Measurements from ENCODE around the gene CEACAM19. TPM values are rescaled to one million over a fixed set of nuclear protein-coding genes. Genes with fewer than 3 reads are reported as not detected.

Gene CEACAM19
- 0.65 and 0.67 TPM in 2 replicates for total RNA-seq (2011; cell fraction: chromatin; rRNA removed; ENCODE audit: low replicate concordance)
- total RNA-seq (2011; cell fraction: nucleolus; rRNA removed) = 0.67 and 0.79 TPM in 2 replicates
- not detected in 2 replicates for total RNA-seq (2011; cell fraction: nucleoplasm; rRNA removed)
- total RNA-seq (2014; rRNA removed) (0.49 TPM in 1 of 2 replicates, not detected in the other), total RNA-seq (2014; rRNA removed; fragmentation: Illumina TruSeq; extraction: Trizol) (0.13 and 0.15 TPM in 2 replicates), total RNA-seq (2015; rRNA removed; fragmentation: Illumina TruSeq; extraction: Trizol) (0.15 TPM in 1 of 2 replicates, not detected in the other), total RNA-seq (2021) (0.09 and 0.29 TPM in 2 replicates), polyA plus RNA-seq (2011; rRNA removed) (0.17 and 0.31 TPM in 2 replicates), polyA plus RNA-seq (2014; fragmentation: Illumina TruSeq; extraction: Trizol) (0.17 and 0.30 TPM in 2 replicates), polyA plus RNA-seq (2014; fragmentation: Nextera tagmentation; extraction: Ambion mirVana) (not detected), polyA plus RNA-seq (2014; rRNA removed) (0.50 TPM in 1 of 2 replicates, not detected in the other), polyA minus RNA-seq (2011; rRNA and poly(A)+ RNA removed) (0.24 TPM in 1 of 2 replicates, not detected in the other), Bru-seq, nascent RNA (percentile 20 among the genes with signal in this experiment), BruChase-seq, experiment 1, labeled RNA remaining after a 2-hour chase (percentile 29 among the genes with signal in this experiment), BruChase-seq, experiment 2, labeled RNA remaining after a 6-hour chase (percentile 36 among the genes with signal in this experiment)
- 0.06 TPM in 1 of 2 replicates, not detected in the other for polyA plus RNA-seq (2011; cell fraction: cytosol; rRNA removed)
- polyA plus RNA-seq (2011; cell fraction: nucleus; rRNA removed) = 1.1 and 1.3 TPM in 2 replicates
- polyA plus RNA-seq (2012) = 0.25 and 2.0 TPM in 2 replicates
- not detected in 2 replicates for polyA minus RNA-seq (2011; cell fraction: cytosol; rRNA and poly(A)+ RNA removed)
- 0.44 and 0.54 TPM in 2 replicates for polyA minus RNA-seq (2011; cell fraction: nucleus; rRNA and poly(A)+ RNA removed)
- long read RNA-seq, experiment 1, partial matches to known transcripts = 0 of 1 reads
- long read RNA-seq, experiment 1, other reads (novel, unspliced or antisense) = 1 of 1 reads
- long read RNA-seq, experiment 2, partial matches to known transcripts = 0 of 1 reads
- long read RNA-seq, experiment 2, other reads (novel, unspliced or antisense) = 1 of 1 reads
- long read RNA-seq, experiment 3, partial matches to known transcripts = 0 of 1 reads
- long read RNA-seq, experiment 3, other reads (novel, unspliced or antisense) = 1 of 1 reads

- H3K9me3 ChIP-seq (replicated peaks; ENCODE audit: control insufficient read depth, insufficient read depth, low read depth, low read length) = no peaks in the 10 kb centered on the region
- H3K27ac ChIP-seq (ENCODE audit: extremely low read depth, low read depth, low read length) = no peak within 1 kb of the TSS
- no peaks in the 10 kb centered on the region; the same call in 1 of the 2 replicates for H4K20me1 ChIP-seq (replicated peaks; ENCODE audit: control insufficient read depth, insufficient read depth, low read length)
- intact Hi-C loops (cut with micrococcal nuclease) (no loop called here), in situ Hi-C loops (cut with MboI) (no loop called here)
- DNase-seq (ENCODE audit: extremely low read depth in 1 of 4, low spot score in 3 of 4) (no peak), FAIRE-seq (no peak), ATAC-seq (no peak)
- BruUV-seq (replicated peaks) = no TSS peak
- no peak within 1 kb of the TSS for H2AFZ ChIP-seq (ENCODE audit: low read depth, low read length)
- H3K27me3 ChIP-seq (ENCODE audit: control insufficient read depth in 2 of 2, insufficient read depth in 2 of 2, low read length in 2 of 2) = no peaks in the 10 kb centered on the region
- 0 out of 4 replicates have a peak within 1 kb of the TSS, but pooled peaks of 1 of the 2 experiments have one; percentile 17 for H3K9ac ChIP-seq (ENCODE audit: insufficient read depth in 1 of 2, low read depth in 2 of 2, low read length in 2 of 2)
- WGBS (ENCODE audit: insufficient coverage, low coverage, missing lambda C conversion rate) = 40% methylated on average over 2 of the region's 2 CpGs
- no peaks in the 10 kb centered on the region for H3K9me1 ChIP-seq (ENCODE audit: control insufficient read depth, insufficient read depth, low read length)
- no peaks in the 10 kb centered on the region for H3K79me2 ChIP-seq (ENCODE audit: control insufficient read depth, insufficient read depth, low read length)
- H3K4me1 ChIP-seq (replicated peaks in 1 of 2; ENCODE audit: control insufficient read depth in 2 of 2, insufficient read depth in 2 of 2, low read length in 2 of 2) = no peaks in the 10 kb centered on the region
- no peaks in the 10 kb centered on the region for H3K36me3 ChIP-seq (ENCODE audit: control insufficient read depth, insufficient read depth, low read length)
- POLR2A ChIA-PET = no interaction called here
- CTCF ChIA-PET (ENCODE audit: low intra/inter-chr PET ratio) = no interaction called here
- TF ChIP-seq HDAC2 (IDR thresholded peaks at IDR 0.05) (0 out of 2 replicates have a peak, but pooled peaks have one; percentile 18), CBX1 (IDR thresholded peaks at IDR 0.05; ENCODE audit: low read depth) (peak; percentile 54; the same call in 1 of the 2 replicates), RBM25 (IDR thresholded peaks at IDR 0.05; ENCODE audit: low read depth, low read length, severe bottlenecking) (peak; percentile 53), SMARCA5 (IDR thresholded peaks at IDR 0.05) (0 out of 2 replicates have a peak, but pooled peaks have one; percentile 23), KDM1A (IDR thresholded peaks at IDR 0.05) (peak; percentile 28 to 36; a peak in 2 of 4 replicates), BCOR (IDR thresholded peaks at IDR 0.05) (peak; percentile 81), ARID2 (IDR thresholded peaks at IDR 0.05) (no peak), ADNP (tag; IDR thresholded peaks at IDR 0.05) (peak; percentile 40; the same call in 1 of the 2 replicates), E2F3 (CRISPR knock-in tag; IDR thresholded peaks at IDR 0.05) (no peak)
- H3K4me2 ChIP-seq (ENCODE audit: insufficient read depth, low read length) = no peak within 1 kb of the TSS
- no peak within 1 kb of the TSS for H3K4me3 ChIP-seq
These were observed at the start of gene CEACAM19 for GRCh38 chr19:44671400-44671799. Gene CEACAM19 (plus strand): TSS chr19:44671482. CDS start chr19:44671932, 450 bp downstream.
